Lower lobe of right lung (tissue), 2 donors: Measurements from ENCODE around the gene SHOC2. TPM values are rescaled to one million over a fixed set of nuclear protein-coding genes. Genes with fewer than 3 reads are reported as not detected.

Experiments
- ATAC-seq, 2 donors: fragments of 200-7000 bp; cut with Tn5 transposase; one replicate each; pipeline ENCODE4 v1.9.1; 2020 to 2022; ENCODE audit warnings: mild to moderate bottlenecking in 2 of 2, moderate library complexity in 2 of 2
- DNase-seq: peaks from one replicate; pipeline ENCODE4 v3.0.0-alpha.2; 2020
- H3K27ac ChIP-seq: fragments of 200-600 bp; one replicate; pipeline ENCODE4 v1.8.0; 2022
- H3K27me3 ChIP-seq: fragments of 200-600 bp; one replicate; pipeline ENCODE4 v1.8.0; 2022; ENCODE audit warnings: low read depth
- H3K36me3 ChIP-seq: fragments of 200-600 bp; one replicate; pipeline ENCODE4 v1.8.0; 2022; ENCODE audit warnings: mild to moderate bottlenecking
- H3K4me1 ChIP-seq: fragments of 200-600 bp; one replicate; pipeline ENCODE4 v1.8.0; 2022
- H3K4me3 ChIP-seq: fragments of 200-600 bp; one replicate; pipeline ENCODE4 v1.8.0; 2022; ENCODE audit warnings: mild to moderate bottlenecking
- H3K9me3 ChIP-seq: fragments of 200-600 bp; one replicate; pipeline ENCODE4 v1.8.0; 2022
- CTCF ChIP-seq: fragments of 200-600 bp; IDR thresholded peaks from one replicate; pipeline ENCODE4 v1.8.0; 2022; ENCODE audit warnings: antibody characterized with exemption, mild to moderate bottlenecking
- intact Hi-C: fragments of 100-400 bp; cut with DNase I; formaldehyde crosslinking; loops from one replicate; pipeline ENCODE4 v1.11.0; 2022
- total RNA-seq: library from RNA; stranded (reverse); fragmentation: NEBNext Ultra II Directional; extraction: Animal tissue kit (Norgen Biotek cat#: 25700); gene quantifications from one replicate; pipeline ENCODE4 v1.2.1, GENCODE V29; 2021
- donor health status: DM: no; HTN: yes; CAD: no; lungs with severe emphysema.

Gene SHOC2
- total RNA-seq, 1 donor from 2014 or later = 60.9 TPM

- no peaks in the 10 kb centered on the region for H3K27me3 ChIP-seq
- no peak for TF ChIP-seq CTCF
- no peaks in the 10 kb centered on the region for H3K4me1 ChIP-seq
- intact Hi-C loops = no loop called here
- no peak for DNase-seq
- H3K27ac ChIP-seq = no peak overlapping the region
- no peak for ATAC-seq
- no peaks in the 10 kb centered on the region for H3K9me3 ChIP-seq
- H3K36me3 ChIP-seq = peaks cover 44% of the 10 kb centered on the region
- no peak overlapping the region for H3K4me3 ChIP-seq
Observed at GRCh38 chr10:110901954-110902819, 17.2 kb upstream of the SHOC2 start.

GRCh38 chr10:110903280-110904278 lies 15.8 kb upstream of the SHOC2 start:
- ATAC-seq (peak in 1 of 2 donors; percentile 27), DNase-seq (no peak)
- H3K27ac ChIP-seq = no peak overlapping the region
- H3K27me3 ChIP-seq = no peaks in the 10 kb centered on the region
- intact Hi-C loops = no loop called here
- no peaks in the 10 kb centered on the region for H3K9me3 ChIP-seq
- no peak overlapping the region for H3K4me3 ChIP-seq
- no peak for TF ChIP-seq CTCF
- H3K36me3 ChIP-seq = peaks cover 30% of the 10 kb centered on the region
- H3K4me1 ChIP-seq = no peaks in the 10 kb centered on the region

- Histone ChIP-seq H3K27ac (no peak overlapping the region), H3K36me3 (no peaks in the 10 kb centered on the region), H3K4me1 (no peaks in the 10 kb centered on the region), H3K4me3 (no peak overlapping the region), H3K9me3 (no peaks in the 10 kb centered on the region), H3K27me3 (no peaks in the 10 kb centered on the region)
- ATAC-seq (no peak), DNase-seq (no peak)
- intact Hi-C loops = no loop called here
- TF ChIP-seq CTCF = no peak
Observed at GRCh38 chr10:110910138-110910537, 9.3 kb upstream of the SHOC2 start.

- no peak for ATAC-seq
- Histone ChIP-seq H3K27ac (no peak overlapping the region), H3K27me3 (no peaks in the 10 kb centered on the region)
Observed at GRCh38 chr10:110912374-110912773, 7.0 kb upstream of the SHOC2 start.

More at GRCh38 chr10:110912374-110912773, 7.0 kb upstream of the SHOC2 start:
- Histone ChIP-seq H3K36me3 (no peaks in the 10 kb centered on the region), H3K4me3 (no peak overlapping the region), H3K4me1 (peaks cover 1% of the 10 kb centered on the region), H3K9me3 (no peaks in the 10 kb centered on the region)
- DNase-seq = no peak
- TF ChIP-seq CTCF = no peak
- intact Hi-C loops = no loop called here
